GM12878 (cell line): Measurements from ENCODE around the gene TEX9. TPM values are rescaled to one million over a fixed set of nuclear protein-coding genes. Genes with fewer than 3 reads are reported as not detected.
"Not testable (repeated sequence)": the region's sequence is repeated elsewhere in the genome, so short reads cannot be mapped to it uniquely, and the experiment has no call there.

Source experiments
- ATAC-seq: fragments of 200-7000 bp; cut with Tn5 transposase; 3 replicates; pipeline ENCODE4 v1.9.1; 2020; ENCODE audit warnings: mild to moderate bottlenecking, moderate library complexity
- BruUV-seq: library from RNA; stranded (reverse); fragments of 400-500 nt; replicated peaks from 2 replicates; lab custom pipeline; 2021; lab: Mats Ljungman, UMichigan
- CTCF ChIA-PET: fragments of 300-600 bp; sonication (Branson Sonifier 250); formaldehyde crosslinking; extraction: SDS; loops from one replicate; lab custom pipeline; 2021; ENCODE audit warnings: inconsistent platforms; lab: Yijun Ruan, JAX
- POLR2A ChIA-PET: fragments of 350-600 bp; formaldehyde crosslinking; extraction: SDS; loops from one replicate; lab custom pipeline; 2021; ENCODE audit warnings: inconsistent platforms; lab: Charles Lee
- RAD21 ChIA-PET: fragments of 300-600 bp; sonication (Branson Sonifier 250); formaldehyde crosslinking; loops from one replicate; lab custom pipeline; 2023; ENCODE audit warnings: antibody characterized with exemption; ENCODE audit not compliant: unreplicated experiment; lab: Charles Lee
- SMC1A ChIA-PET: fragments of 300-600 bp; sonication (Branson Sonifier 250); formaldehyde crosslinking; loops from one replicate; lab custom pipeline; 2023; ENCODE audit not compliant: unreplicated experiment, uncharacterized antibody; lab: Charles Lee
- DNase-seq: peaks from one replicate; pipeline ENCODE4 v3.0.0-alpha.2; 2011; ENCODE audit warnings: low read depth, low spot score
- FAIRE-seq: peaks from 3 replicates; lab custom pipeline; 2011; peaks lifted over from hg19 to GRCh38; lab: Jason Lieb, UNC
- H2AFZ ChIP-seq: 2 replicates; pipeline ENCODE4 v1.6.0; 2011; ENCODE audit warnings: low read depth, low read length, control low read depth; ENCODE audit not compliant: control insufficient read depth
- H3K27ac ChIP-seq: 2 replicates; pipeline ENCODE4 v1.5.1; 2011; ENCODE audit warnings: control low read depth; ENCODE audit not compliant: control insufficient read depth, insufficient read depth
- H3K27me3 ChIP-seq, 2 experiments: replicated peaks in 1 of 2; 2 replicates each; pipeline versions ENCODE4 v1.6.0 to v1.6.1; 2011; ENCODE audit warnings: low read length in 1 of 2; ENCODE audit not compliant: control insufficient read depth in 2 of 2, insufficient read depth in 2 of 2
- H3K36me3 ChIP-seq, 2 experiments: 2 replicates each; pipeline ENCODE4 v1.5.1; 2011; ENCODE audit warnings: low read length in 1 of 2; ENCODE audit not compliant: control insufficient read depth in 2 of 2, insufficient read depth in 2 of 2
- H3K4me1 ChIP-seq: 2 replicates; pipeline ENCODE4 v1.6.1; 2011; ENCODE audit warnings: mild to moderate bottlenecking, low read length, moderate library complexity, mixed read lengths; ENCODE audit not compliant: control insufficient read depth, insufficient read depth
- H3K4me2 ChIP-seq: 2 replicates; pipeline ENCODE4 v1.6.0; 2011; ENCODE audit warnings: control low read depth; ENCODE audit not compliant: control insufficient read depth, insufficient read depth
- H3K4me3 ChIP-seq: fragments of 200-600 bp; sonication (generic); 2 replicates; pipeline ENCODE4 v1.5.1; 2016
- H3K79me2 ChIP-seq: 2 replicates; pipeline ENCODE4 v1.6.0; 2011; ENCODE audit warnings: low read length; ENCODE audit not compliant: control insufficient read depth, insufficient read depth
- H3K9ac ChIP-seq: 2 replicates; pipeline ENCODE4 v1.8.0; 2011; ENCODE audit warnings: low read length, control low read depth, mixed read lengths; ENCODE audit not compliant: control insufficient read depth, insufficient read depth
- H3K9me3 ChIP-seq: replicated peaks from 3 replicates; pipeline ENCODE4 v1.5.1; 2011; ENCODE audit warnings: mild to moderate bottlenecking, low read length; ENCODE audit not compliant: control insufficient read depth, insufficient read depth
- H4K20me1 ChIP-seq: 2 replicates; pipeline ENCODE4 v1.6.0; 2011; ENCODE audit not compliant: control insufficient read depth, insufficient read depth
- ATF2 ChIP-seq: IDR thresholded peaks from 2 replicates; pipeline ENCODE4 v1.6.1; 2012; ENCODE audit warnings: low read length, inconsistent platforms
- ATF3 ChIP-seq: IDR thresholded peaks from 2 replicates; pipeline ENCODE4 v1.6.1; 2011; ENCODE audit warnings: low read depth, mild to moderate bottlenecking, low read length, moderate library complexity, borderline replicate concordance; ENCODE audit errors: extremely low read depth
- CHD4 ChIP-seq: fragments of 200-600 bp; sonication (generic); IDR thresholded peaks from 2 replicates; pipeline ENCODE4 v1.6.1; 2016; ENCODE audit warnings: mild to moderate bottlenecking
- EED ChIP-seq: sonication (generic); IDR thresholded peaks from 2 replicates; pipeline ENCODE4 v1.6.1; 2016; ENCODE audit warnings: antibody characterized with exemption, low read depth
- EP300 ChIP-seq, 2 experiments: fragments of 150-350 bp in 1 of 2; IDR thresholded peaks; 2 replicates each; pipeline ENCODE4 v1.6.1; 2011 to 2012; ENCODE audit warnings: low read depth in 2 of 2, low read length in 2 of 2, borderline replicate concordance in 1 of 2, improper control_type of control experiment in 1 of 2, inconsistent platforms in 1 of 2; ENCODE audit not compliant: control insufficient read depth in 1 of 2
- KLF5 ChIP-seq: fragments of 450-650 bp; IDR thresholded peaks from 2 replicates; pipeline ENCODE4 v1.6.1; 2014; ENCODE audit warnings: mild to moderate bottlenecking; ENCODE audit not compliant: partially characterized antibody
- NBN ChIP-seq: fragments of 450-650 bp; IDR thresholded peaks from 2 replicates; pipeline ENCODE4 v1.6.1; 2016
- NRF1 ChIP-seq: conservative IDR thresholded peaks from 2 replicates; pipeline ENCODE4 v1.6.1; 2011; ENCODE audit warnings: mild to moderate bottlenecking, low read depth, low read length, improper control_type of control experiment
- POLR2AphosphoS2 ChIP-seq: IDR thresholded peaks from 2 replicates; pipeline ENCODE4 v1.6.1; 2011; ENCODE audit warnings: low read depth, mild to moderate bottlenecking, low read length, improper control_type of control experiment, moderate library complexity
- RELA ChIP-seq: fragments of 450-650 bp; IDR thresholded peaks from 2 replicates; pipeline ENCODE4 v1.8.0; 2014; ENCODE audit warnings: borderline replicate concordance; ENCODE audit not compliant: partially characterized antibody
- SP1 ChIP-seq: IDR thresholded peaks from one replicate; pipeline ENCODE4 v1.6.1; 2011; ENCODE audit warnings: low read depth, low read length
- STAT1 ChIP-seq: fragments of 450-650 bp; conservative IDR thresholded peaks from 2 replicates; pipeline ENCODE4 v1.6.1; 2014; ENCODE audit warnings: antibody characterized with exemption, mild to moderate bottlenecking
- SUZ12 ChIP-seq: fragments of 200-600 bp; sonication (generic); IDR thresholded peaks from one replicate; pipeline ENCODE4 v1.6.1; 2018; ENCODE audit warnings: antibody characterized with exemption, mild to moderate bottlenecking; ENCODE audit not compliant: unreplicated experiment
- TARDBP ChIP-seq: IDR thresholded peaks from 2 replicates; pipeline ENCODE4 v1.6.1; 2016; ENCODE audit warnings: borderline replicate concordance
- TCF3 ChIP-seq: IDR thresholded peaks from 2 replicates; pipeline ENCODE4 v1.6.1; 2012; ENCODE audit warnings: low read depth, mild to moderate bottlenecking, low read length, borderline replicate concordance; ENCODE audit not compliant: insufficient read depth
- WGBS: methylation state at CpG from one replicate; pipeline ENCODE4 v1.1.6; 2016; ENCODE audit warnings: low lambda C conversion rate; ENCODE audit not compliant: insufficient replicate concordance, insufficient coverage; ENCODE audit errors: missing lambda C conversion rate; 5-methylcytosine and 5-hydroxymethylcytosine counted together
- in situ Hi-C: fragments of 300-500 bp; cut with MboI; formaldehyde crosslinking; loops from 9 replicates; pipeline ENCODE4 v1.14.3; 2018; ENCODE audit warnings: mixed read lengths
- intact Hi-C: fragments of 100-400 bp; cut with micrococcal nuclease; formaldehyde crosslinking; loops from one replicate; pipeline ENCODE4 v1.14.2; 2022; ENCODE audit not compliant: unreplicated experiment
- polyA plus RNA-seq, 11 experiments: library from polyadenylated mRNA; depleted of rRNA in 4 of 11; unstranded in 6 of 11; stranded (reverse) in 5 of 11; fragments of >200 nt; fragmentation: Nextera tagmentation in 4 of 11; fragmentation: Illumina TruSeq in 1 of 11; extraction: Ambion mirVana in 4 of 11; extraction: Trizol in 1 of 11; gene quantifications; 1 replicate in 1 of 11; 2 replicates in 10 of 11; pipeline versions ENCODE4 v1.2.1 to v1.2.3, GENCODE V29; 2011 to 2016; ENCODE audit warnings: inconsistent platforms in 2 of 11, missing spikeins in 2 of 11, low read depth in 1 of 11
- total RNA-seq, 4 experiments: library from RNA; depleted of rRNA in 3 of 4; stranded (reverse); fragments of >200 nt in 3 of 4; fragmentation: Illumina TruSeq in 1 of 4; extraction: Trizol in 1 of 4; gene quantifications; 2 replicates each; pipeline versions ENCODE4 v1.2.1 to v1.2.3, GENCODE V29; 2013 to 2021

TEX9 gene
- total and polyA plus RNA-seq, 10 of the 15 experiments (the other 5 are each of a cell fraction or from before 2014, with no cell fraction given) = 9.0 to 155 (median 70.0) TPM

- no peak for TF ChIP-seq ATF2
- TF ChIP-seq STAT1 = no peak
- TF ChIP-seq SP1 = no peak
- no peak for TF ChIP-seq RELA
- no peak for TF ChIP-seq EED
Observed at GRCh38 chr15:56393277-56393676, 28.1 kb downstream of the TEX9 start (continued).

- in situ Hi-C loops = no loop called here
- ChIA-PET CTCF (no interaction called here), SMC1A (no interaction called here), RAD21 (no interaction called here), POLR2A (no interaction called here)
- TF ChIP-seq TARDBP (no peak), NBN (no peak), SUZ12 (no peak), SP1 (no peak), KLF5 (no peak), ATF3 (no peak), NRF1 (no peak), POLR2AphosphoS2 (no peak), TCF3 (no peak), EP300 (IDR thresholded peaks at IDR 0.05; ENCODE audit: borderline replicate concordance in 1 of 2, control insufficient read depth in 1 of 2, low read depth in 2 of 2, low read length in 2 of 2) (no peak), CHD4 (no peak)
- 100% methylated on average over 1 of the region's 1 CpG for WGBS
- Histone ChIP-seq H4K20me1 (no peaks in the 10 kb centered on the region), H3K4me3 (no peak overlapping the region), H3K4me1 (no peaks in the 10 kb centered on the region), H3K4me2 (no peak overlapping the region), H3K9me3 (peaks cover 11% of the 10 kb centered on the region; the same call in 2 of the 3 replicates), H3K36me3 (no peaks in the 10 kb centered on the region; a peak in 2 of 4 replicates), H3K27ac (no peak overlapping the region), H2AFZ (no peak overlapping the region), H3K79me2 (no peaks in the 10 kb centered on the region), H3K27me3 (no peaks in the 10 kb centered on the region), H3K9ac (no peak overlapping the region)
- no peak for ATAC-seq
- DNase-seq = no peak
- intact Hi-C loops = no loop called here
- FAIRE-seq = no peak
- no TSS peak for BruUV-seq
Observed at GRCh38 chr15:56394909-56395308, 29.7 kb downstream of the TEX9 start.

DNA sequence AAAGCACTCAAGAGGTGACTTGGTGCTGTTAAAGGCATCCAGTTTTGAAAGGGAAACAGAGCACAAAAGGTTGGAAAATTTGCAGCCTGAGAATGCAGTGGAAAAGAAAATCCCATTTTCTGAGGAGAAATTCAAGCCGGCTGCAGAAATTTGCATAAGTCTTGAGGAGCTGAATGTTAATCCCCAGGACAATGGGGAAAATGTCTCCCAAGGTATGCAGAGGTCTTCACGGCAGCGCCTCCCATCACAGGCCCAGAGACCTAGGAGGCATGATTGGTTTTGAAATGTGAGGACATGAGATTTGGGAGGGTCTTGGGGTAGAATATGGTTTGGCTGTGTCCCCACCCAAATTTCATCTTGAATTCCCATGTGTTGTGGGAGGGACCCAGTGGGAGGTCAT, 32.1 kb downstream of the TEX9 start:
- intact Hi-C loops, DNase-seq, H3K79me2 ChIP-seq, SMC1A ChIA-PET, FAIRE-seq, POLR2A ChIA-PET, H3K27me3 ChIP-seq, H3K27ac ChIP-seq, ATAC-seq, H3K4me2 ChIP-seq, CTCF ChIA-PET, in situ Hi-C loops, H3K9ac ChIP-seq, H3K4me1 ChIP-seq, H2AFZ ChIP-seq, BruUV-seq, H4K20me1 ChIP-seq, H3K36me3 ChIP-seq, RAD21 ChIA-PET, H3K4me3 ChIP-seq: not testable (repeated sequence)
- peaks cover 11% of the 10 kb centered on the region; the same call in 2 of the 3 replicates for H3K9me3 ChIP-seq
- WGBS = 98% methylated on average over 3 of the region's 3 CpGs
